ENCODE measurements around the gene CR1. TPM values are rescaled to one million over a fixed set of nuclear protein-coding genes. Genes with fewer than 3 reads are reported as not detected.

CR1 gene
- total RNA-seq, 1 experiment from 2014 or later, result not detected

GRCh38 chr1:207669528-207670009 is 173.6 kb downstream of the CR1 start:
- peaks cover 54% of the 10 kb centered on the region for H3K27me3 Mint-ChIP-seq (ENCODE audit: unreplicated experiment)
- TF ChIP-seq CTCF (IDR thresholded peaks at IDR 0.05; ENCODE audit: unreplicated experiment), result no peak
- no peak for DNase-seq
- CTCF ChIA-PET, result no interaction called here
- H3K4me3 Mint-ChIP-seq (ENCODE audit: low read depth, unreplicated experiment), result no peak overlapping the region
- H3K36me3 Mint-ChIP-seq (ENCODE audit: insufficient read depth, unreplicated experiment), result no peaks in the 10 kb centered on the region
- intact Hi-C loops (cut with micrococcal nuclease; ENCODE audit: unreplicated experiment), result no loop called here
- BruUV-seq (replicated peaks), result no TSS peak
- no peak overlapping the region for H3K27ac Mint-ChIP-seq (ENCODE audit: unreplicated experiment)
- H3K4me1 Mint-ChIP-seq (ENCODE audit: low read depth, unreplicated experiment), result no peaks in the 10 kb centered on the region
- peaks cover 2% of the 10 kb centered on the region for H3K9me3 Mint-ChIP-seq (ENCODE audit: low read depth, unreplicated experiment)

DNA sequence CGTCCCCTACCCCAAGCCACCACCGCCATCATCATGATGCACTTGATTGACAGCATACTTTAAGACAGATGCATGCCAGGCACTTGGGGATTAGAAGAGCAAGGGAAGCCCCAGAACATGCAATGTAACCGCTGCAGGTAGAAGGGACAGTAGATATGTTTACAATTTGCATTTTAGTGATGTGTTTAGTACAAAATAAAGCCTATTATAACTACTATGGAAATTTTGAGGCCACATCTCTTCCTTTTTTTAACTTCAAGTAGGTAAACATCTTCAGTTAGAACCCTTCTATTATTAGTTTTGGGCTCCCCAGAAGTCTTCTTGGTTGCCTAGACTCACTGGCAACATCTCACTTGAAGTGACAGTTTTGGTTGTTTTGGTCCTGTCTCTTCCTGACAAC is 174.2 kb downstream of the CR1 start:
- no peaks in the 10 kb centered on the region for H3K36me3 Mint-ChIP-seq (ENCODE audit: insufficient read depth, unreplicated experiment)
- no peak overlapping the region for H3K4me3 Mint-ChIP-seq (ENCODE audit: low read depth, unreplicated experiment)
- CTCF ChIA-PET, result no interaction called here
- H3K9me3 Mint-ChIP-seq (ENCODE audit: low read depth, unreplicated experiment), result peaks cover 2% of the 10 kb centered on the region
- intact Hi-C loops (cut with micrococcal nuclease; ENCODE audit: unreplicated experiment), result no loop called here
- H3K27ac Mint-ChIP-seq (ENCODE audit: unreplicated experiment), result no peak overlapping the region
- no TSS peak for BruUV-seq (replicated peaks)
- H3K27me3 Mint-ChIP-seq (ENCODE audit: unreplicated experiment), result peaks cover 53% of the 10 kb centered on the region
- TF ChIP-seq CTCF (IDR thresholded peaks at IDR 0.05; ENCODE audit: unreplicated experiment), result no peak
- H3K4me1 Mint-ChIP-seq (ENCODE audit: low read depth, unreplicated experiment), result peaks cover 4% of the 10 kb centered on the region
- DNase-seq, result no peak

GRCh38 chr1:207670997-207671396 is 175.0 kb downstream of the CR1 start:
- H3K27me3 Mint-ChIP-seq (ENCODE audit: unreplicated experiment), result peaks cover 50% of the 10 kb centered on the region
- CTCF ChIA-PET, result interaction anchor here (0.6 kb wide), 1 partner anchor 75 kb away, joined by 3 read pairs; no protein-coding TSS in a partner anchor
- peaks cover 2% of the 10 kb centered on the region for H3K9me3 Mint-ChIP-seq (ENCODE audit: low read depth, unreplicated experiment)
- intact Hi-C loops (cut with micrococcal nuclease; ENCODE audit: unreplicated experiment), result no loop called here
- no peaks in the 10 kb centered on the region for H3K36me3 Mint-ChIP-seq (ENCODE audit: insufficient read depth, unreplicated experiment)
- DNase-seq, result no peak
- H3K27ac Mint-ChIP-seq (ENCODE audit: unreplicated experiment), result no peak overlapping the region
- H3K4me1 Mint-ChIP-seq (ENCODE audit: low read depth, unreplicated experiment), result peaks cover 11% of the 10 kb centered on the region
- no peak for TF ChIP-seq CTCF (IDR thresholded peaks at IDR 0.05; ENCODE audit: unreplicated experiment)
- H3K4me3 Mint-ChIP-seq (ENCODE audit: low read depth, unreplicated experiment), result no peak overlapping the region
- BruUV-seq (replicated peaks), result no TSS peak

GRCh38 chr1:207672522-207673130 is 176.7 kb downstream of the CR1 start:
- Mint-ChIP-seq H3K27me3 (ENCODE audit: unreplicated experiment) (peaks cover 34% of the 10 kb centered on the region), H3K4me3 (ENCODE audit: low read depth, unreplicated experiment) (no peak overlapping the region), H3K36me3 (ENCODE audit: insufficient read depth, unreplicated experiment) (no peaks in the 10 kb centered on the region), H3K27ac (ENCODE audit: unreplicated experiment) (no peak overlapping the region), H3K9me3 (ENCODE audit: low read depth, unreplicated experiment) (no peaks in the 10 kb centered on the region), H3K4me1 (ENCODE audit: low read depth, unreplicated experiment) (peaks cover 11% of the 10 kb centered on the region)
- intact Hi-C loops (cut with micrococcal nuclease; ENCODE audit: unreplicated experiment), result loop anchor here (1.0 kb wide), 1 partner anchor 93 kb away; no protein-coding TSS in a partner anchor
- BruUV-seq (replicated peaks), result no TSS peak
- TF ChIP-seq CTCF (IDR thresholded peaks at IDR 0.05; ENCODE audit: unreplicated experiment), result peak; percentile 49
- peak; percentile 53 for DNase-seq
- CTCF ChIA-PET, result interaction anchor here (1.0 to 1.5 kb wide), 5 partner anchors 13 to 125 kb away, joined by 3 to 19 read pairs (median 6); no protein-coding TSS in a partner anchor

Data from Calu3 (cell line).